Esophagus muscularis mucosa (tissue), 4 donors: ENCODE measurements around the gene LGR5.

ENCODE experiments used
- EP300 ChIP-seq: sonication (generic); formaldehyde crosslinking; IDR thresholded peaks from one replicate; pipeline ENCODE4 v1.6.1; 2017; ENCODE audit warnings: antibody characterized with exemption
- POLR2A ChIP-seq: fragments of 450-650 bp; IDR thresholded peaks from one replicate; pipeline ENCODE4 v1.6.1; 2017; ENCODE audit warnings: antibody characterized with exemption, moderate library complexity, mild to moderate bottlenecking, low read depth
- POLR2AphosphoS5 ChIP-seq, 2 donors: sonication (generic); formaldehyde crosslinking; IDR thresholded peaks; one replicate each; pipeline ENCODE4 v1.6.1; 2017; ENCODE audit warnings: antibody characterized with exemption in 2 of 2
- TF ChIP-seq, protein P1 (sequence below), 3 experiments: fragments of 200-600 bp in 2 of 3; fragments of 450-650 bp in 1 of 3; sonication (generic) in 2 of 3; IDR thresholded peaks; one replicate each; pipeline ENCODE4 v1.5.1; 2017 to 2019; ENCODE audit warnings: antibody characterized with exemption in 3 of 3, mild to moderate bottlenecking in 2 of 3, moderate library complexity in 1 of 3

DNA sequence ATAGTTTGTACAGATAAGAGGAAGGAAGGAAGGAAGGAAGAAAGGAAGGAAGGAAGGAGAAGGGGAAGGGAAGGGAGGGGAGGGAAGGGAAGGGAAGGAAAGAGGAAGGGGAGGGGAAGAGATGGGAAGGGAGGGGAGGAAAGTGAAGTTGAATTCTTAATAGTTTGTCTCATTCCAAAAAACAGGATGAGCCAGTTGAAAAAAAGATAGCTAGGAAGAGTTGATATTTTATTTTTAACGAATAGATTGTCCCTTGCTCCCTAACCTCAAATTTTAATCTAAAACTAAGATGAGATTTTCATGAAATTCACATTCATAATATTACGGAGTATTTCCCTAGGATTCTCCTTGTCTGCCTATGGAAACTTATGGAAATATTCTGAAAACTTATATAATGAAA is 143.3 kb downstream of the LGR5 start:
- TF ChIP-seq, protein P1, sequence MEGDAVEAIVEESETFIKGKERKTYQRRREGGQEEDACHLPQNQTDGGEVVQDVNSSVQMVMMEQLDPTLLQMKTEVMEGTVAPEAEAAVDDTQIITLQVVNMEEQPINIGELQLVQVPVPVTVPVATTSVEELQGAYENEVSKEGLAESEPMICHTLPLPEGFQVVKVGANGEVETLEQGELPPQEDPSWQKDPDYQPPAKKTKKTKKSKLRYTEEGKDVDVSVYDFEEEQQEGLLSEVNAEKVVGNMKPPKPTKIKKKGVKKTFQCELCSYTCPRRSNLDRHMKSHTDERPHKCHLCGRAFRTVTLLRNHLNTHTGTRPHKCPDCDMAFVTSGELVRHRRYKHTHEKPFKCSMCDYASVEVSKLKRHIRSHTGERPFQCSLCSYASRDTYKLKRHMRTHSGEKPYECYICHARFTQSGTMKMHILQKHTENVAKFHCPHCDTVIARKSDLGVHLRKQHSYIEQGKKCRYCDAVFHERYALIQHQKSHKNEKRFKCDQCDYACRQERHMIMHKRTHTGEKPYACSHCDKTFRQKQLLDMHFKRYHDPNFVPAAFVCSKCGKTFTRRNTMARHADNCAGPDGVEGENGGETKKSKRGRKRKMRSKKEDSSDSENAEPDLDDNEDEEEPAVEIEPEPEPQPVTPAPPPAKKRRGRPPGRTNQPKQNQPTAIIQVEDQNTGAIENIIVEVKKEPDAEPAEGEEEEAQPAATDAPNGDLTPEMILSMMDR (IDR thresholded peaks at IDR 0.05): no peak
- TF ChIP-seq POLR2AphosphoS5 (IDR thresholded peaks at IDR 0.05) (no peak), POLR2A (no peak), EP300 (no peak)
